BE2C (cell line): ENCODE data around the gene MID1.

ENCODE experiments used
- DNase-seq: peaks from one replicate; pipeline ENCODE4 v3.0.0-alpha.2; 2020
- H3K27me3 ChIP-seq: fragments of 250-450 bp; sonication (Bioruptor Pico); 2 replicates; pipeline ENCODE4 v1.5.1; 2020; ENCODE audit warnings: mild to moderate bottlenecking
- H3K36me3 ChIP-seq: fragments of 250-450 bp; sonication (Bioruptor Pico); 2 replicates; pipeline ENCODE4 v1.5.1; 2020; ENCODE audit warnings: mild to moderate bottlenecking
- H3K4me1 ChIP-seq: fragments of 250-450 bp; sonication (Bioruptor Pico); 2 replicates; pipeline ENCODE4 v1.5.1; 2020
- H3K4me3 ChIP-seq: 2 replicates; pipeline ENCODE4 v1.5.1; 2011; ENCODE audit warnings: low read depth, low read length
- H3K9me3 ChIP-seq: fragments of 250-450 bp; sonication (Bioruptor Pico); 2 replicates; pipeline ENCODE4 v1.5.1; 2020
- TF ChIP-seq, protein P1 (sequence below): IDR thresholded peaks from 2 replicates; pipeline ENCODE4 v1.5.1; 2012; ENCODE audit warnings: mild to moderate bottlenecking, low read depth, low read length

MID1 gene

DNA sequence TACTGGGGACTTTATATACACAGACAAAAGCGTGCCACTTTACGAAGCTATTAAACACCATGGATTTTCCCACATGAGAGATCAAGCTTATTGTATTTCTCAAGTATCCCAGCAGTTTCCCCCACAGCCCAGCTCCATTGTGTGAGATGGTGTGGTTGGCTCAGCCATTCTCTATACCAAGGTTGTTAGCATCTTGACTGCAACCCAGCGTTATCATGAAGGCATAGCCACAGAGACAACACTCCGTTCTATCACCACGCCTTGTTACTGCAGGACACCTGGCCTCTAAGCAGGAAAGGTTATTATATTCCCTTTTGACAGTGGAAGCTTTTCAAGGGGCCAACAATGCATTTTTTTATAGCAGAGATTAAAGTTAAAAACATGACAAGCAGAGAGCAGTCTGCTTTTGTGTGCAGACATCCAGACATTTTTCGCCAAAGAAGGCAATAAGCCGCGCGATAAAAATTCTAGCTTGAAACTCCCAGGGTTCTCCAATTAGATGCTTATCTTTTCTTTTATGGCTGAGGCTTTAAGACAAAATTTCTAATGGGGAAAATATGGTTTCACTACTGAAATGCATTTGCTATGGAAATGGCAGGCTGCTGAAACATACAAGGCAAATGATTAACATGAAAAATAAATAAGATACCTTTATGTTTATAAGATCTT, 206.1 kb downstream of the MID1 start:
- peak overlapping the region; percentile 8; the same call in 1 of the 2 replicates for H3K4me3 ChIP-seq
- TF ChIP-seq, protein P1, sequence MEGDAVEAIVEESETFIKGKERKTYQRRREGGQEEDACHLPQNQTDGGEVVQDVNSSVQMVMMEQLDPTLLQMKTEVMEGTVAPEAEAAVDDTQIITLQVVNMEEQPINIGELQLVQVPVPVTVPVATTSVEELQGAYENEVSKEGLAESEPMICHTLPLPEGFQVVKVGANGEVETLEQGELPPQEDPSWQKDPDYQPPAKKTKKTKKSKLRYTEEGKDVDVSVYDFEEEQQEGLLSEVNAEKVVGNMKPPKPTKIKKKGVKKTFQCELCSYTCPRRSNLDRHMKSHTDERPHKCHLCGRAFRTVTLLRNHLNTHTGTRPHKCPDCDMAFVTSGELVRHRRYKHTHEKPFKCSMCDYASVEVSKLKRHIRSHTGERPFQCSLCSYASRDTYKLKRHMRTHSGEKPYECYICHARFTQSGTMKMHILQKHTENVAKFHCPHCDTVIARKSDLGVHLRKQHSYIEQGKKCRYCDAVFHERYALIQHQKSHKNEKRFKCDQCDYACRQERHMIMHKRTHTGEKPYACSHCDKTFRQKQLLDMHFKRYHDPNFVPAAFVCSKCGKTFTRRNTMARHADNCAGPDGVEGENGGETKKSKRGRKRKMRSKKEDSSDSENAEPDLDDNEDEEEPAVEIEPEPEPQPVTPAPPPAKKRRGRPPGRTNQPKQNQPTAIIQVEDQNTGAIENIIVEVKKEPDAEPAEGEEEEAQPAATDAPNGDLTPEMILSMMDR, result no peak
- DNase-seq, result no peak
- H3K27me3 ChIP-seq, result no peaks in the 10 kb centered on the region
- H3K9me3 ChIP-seq, result no peaks in the 10 kb centered on the region
- no peaks in the 10 kb centered on the region for H3K36me3 ChIP-seq
- H3K4me1 ChIP-seq, result no peaks in the 10 kb centered on the region; the same call in 1 of the 2 replicates

GRCh38 chrX:10404436-10404835, 215.9 kb downstream of the MID1 start:
- no peak for DNase-seq
- Histone ChIP-seq H3K36me3 (no peaks in the 10 kb centered on the region), H3K4me1 (no peaks in the 10 kb centered on the region)

DNA sequence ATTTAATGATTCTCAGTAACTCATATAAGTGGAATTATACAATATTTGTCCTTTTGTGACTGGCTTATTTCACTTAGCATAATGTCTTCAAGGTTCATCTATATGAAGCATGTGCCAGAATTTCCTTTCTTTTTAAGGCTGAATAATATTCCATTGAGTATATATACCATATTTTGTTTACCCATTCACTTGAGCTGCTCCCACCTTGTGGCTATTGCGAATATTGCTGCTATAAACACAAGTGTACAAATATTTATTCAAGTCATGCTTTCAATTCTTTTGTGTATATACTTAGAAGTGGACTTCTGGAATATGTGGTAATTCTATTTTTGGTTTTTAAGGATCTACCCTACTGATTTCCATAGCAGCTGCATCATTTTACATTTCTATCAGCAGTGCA, 219.1 kb downstream of the MID1 start:
- no peaks in the 10 kb centered on the region for H3K36me3 ChIP-seq
- H3K4me1 ChIP-seq, result peaks cover 3% of the 10 kb centered on the region; the same call in 1 of the 2 replicates
- TF ChIP-seq, protein P1, result no peak
- no peaks in the 10 kb centered on the region for H3K9me3 ChIP-seq
- no peaks in the 10 kb centered on the region for H3K27me3 ChIP-seq
- no peak for DNase-seq
- H3K4me3 ChIP-seq, result no peak overlapping the region

More at GRCh38 chrX:10404436-10404835, 215.9 kb downstream of the MID1 start:
- TF ChIP-seq, protein P1, result no peak
- Histone ChIP-seq H3K27me3 (no peaks in the 10 kb centered on the region), H3K4me3 (no peak overlapping the region), H3K9me3 (no peaks in the 10 kb centered on the region)

DNA sequence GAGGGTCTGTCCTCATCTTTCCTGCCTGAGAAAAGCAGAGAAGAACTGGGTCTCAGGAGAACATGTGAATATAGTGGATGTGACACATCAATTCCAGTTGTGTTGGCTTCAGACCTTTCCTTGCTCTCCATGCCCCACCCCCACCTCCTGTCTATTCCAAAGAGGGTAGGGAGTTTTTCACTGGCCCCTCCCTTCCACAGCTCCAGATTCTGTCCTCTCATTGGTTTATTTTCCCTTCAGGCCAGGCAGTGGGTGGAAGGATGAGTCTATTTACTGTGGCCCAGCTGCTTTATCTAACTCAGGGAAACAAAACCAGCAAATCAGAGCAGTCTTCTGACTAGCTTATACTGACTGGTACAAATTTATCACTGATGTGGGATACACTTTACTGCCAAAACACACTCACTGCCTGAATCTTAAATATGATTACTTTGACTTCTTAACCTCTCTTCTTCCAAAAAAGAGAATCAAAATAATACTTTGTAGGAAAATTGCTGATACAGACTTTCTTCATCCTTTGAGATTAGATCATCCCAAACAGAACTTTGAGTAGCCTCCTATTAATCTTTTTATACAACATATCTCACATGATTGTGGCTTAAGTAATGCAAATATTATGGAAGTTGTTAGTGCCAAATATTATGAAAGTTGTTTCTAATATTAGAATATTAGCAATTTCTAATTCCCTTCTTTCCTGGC, 221.2 kb downstream of the MID1 start:
- no peaks in the 10 kb centered on the region for H3K27me3 ChIP-seq

DNA sequence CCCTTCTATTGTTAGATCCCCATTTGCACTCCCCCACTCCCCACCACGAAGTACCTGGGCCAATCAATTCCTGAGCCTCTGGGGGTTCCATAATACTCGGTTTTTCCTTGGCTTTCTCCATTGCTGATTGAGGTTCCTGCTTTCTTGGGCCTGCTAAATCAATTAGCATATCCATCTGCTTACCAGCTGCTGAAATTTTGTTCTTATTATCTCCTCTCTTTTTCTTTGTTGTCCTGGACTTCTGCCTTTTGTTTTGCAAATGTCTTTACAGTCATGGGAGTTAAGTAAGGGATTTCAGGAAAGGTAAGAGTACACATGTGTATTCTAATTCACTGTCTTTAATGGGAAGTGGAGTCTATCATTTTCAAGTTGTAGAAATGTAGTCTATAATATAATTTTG, 222.2 kb downstream of the MID1 start:
- H3K36me3 ChIP-seq, result no peaks in the 10 kb centered on the region
- TF ChIP-seq, protein P1, result no peak
- no peak overlapping the region for H3K4me3 ChIP-seq
- H3K27me3 ChIP-seq, result no peaks in the 10 kb centered on the region
- no peak for DNase-seq
- peaks cover 3% of the 10 kb centered on the region; the same call in 1 of the 2 replicates for H3K4me1 ChIP-seq
- H3K9me3 ChIP-seq, result no peaks in the 10 kb centered on the region

More for the DNA sequence above, 221.2 kb downstream of the MID1 start:
- no peaks in the 10 kb centered on the region for H3K36me3 ChIP-seq
- H3K4me1 ChIP-seq, result peaks cover 3% of the 10 kb centered on the region; the same call in 1 of the 2 replicates
- no peak overlapping the region for H3K4me3 ChIP-seq
- TF ChIP-seq, protein P1, result no peak
- DNase-seq, result peak; percentile 17
- no peaks in the 10 kb centered on the region for H3K9me3 ChIP-seq

DNA sequence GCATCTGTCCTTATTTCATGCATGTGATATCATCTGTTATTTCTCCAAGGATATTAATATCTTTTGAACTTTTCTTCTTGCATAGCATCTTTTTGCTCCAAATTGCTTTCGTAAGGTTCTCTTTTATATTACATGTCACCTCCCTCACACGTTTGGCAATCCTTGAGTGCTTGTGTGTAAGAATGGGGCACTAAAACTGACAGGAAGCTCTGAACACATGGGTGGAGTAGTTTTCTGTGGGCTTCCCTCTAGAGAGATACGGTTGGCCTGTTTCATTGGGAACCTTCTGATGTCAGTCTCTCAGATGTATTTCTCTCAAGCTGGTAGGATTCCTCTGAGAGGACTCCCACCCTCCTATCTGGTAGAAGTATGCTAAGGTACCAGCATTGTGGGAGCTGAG, 223.0 kb downstream of the MID1 start:
- Histone ChIP-seq H3K27me3 (no peaks in the 10 kb centered on the region), H3K4me3 (no peak overlapping the region), H3K9me3 (no peaks in the 10 kb centered on the region), H3K4me1 (peaks cover 3% of the 10 kb centered on the region; the same call in 1 of the 2 replicates), H3K36me3 (no peaks in the 10 kb centered on the region)
- DNase-seq, result no peak
- TF ChIP-seq, protein P1, result no peak
